ENCODE data around the gene DCLK1.

DCLK1 gene

DNA sequence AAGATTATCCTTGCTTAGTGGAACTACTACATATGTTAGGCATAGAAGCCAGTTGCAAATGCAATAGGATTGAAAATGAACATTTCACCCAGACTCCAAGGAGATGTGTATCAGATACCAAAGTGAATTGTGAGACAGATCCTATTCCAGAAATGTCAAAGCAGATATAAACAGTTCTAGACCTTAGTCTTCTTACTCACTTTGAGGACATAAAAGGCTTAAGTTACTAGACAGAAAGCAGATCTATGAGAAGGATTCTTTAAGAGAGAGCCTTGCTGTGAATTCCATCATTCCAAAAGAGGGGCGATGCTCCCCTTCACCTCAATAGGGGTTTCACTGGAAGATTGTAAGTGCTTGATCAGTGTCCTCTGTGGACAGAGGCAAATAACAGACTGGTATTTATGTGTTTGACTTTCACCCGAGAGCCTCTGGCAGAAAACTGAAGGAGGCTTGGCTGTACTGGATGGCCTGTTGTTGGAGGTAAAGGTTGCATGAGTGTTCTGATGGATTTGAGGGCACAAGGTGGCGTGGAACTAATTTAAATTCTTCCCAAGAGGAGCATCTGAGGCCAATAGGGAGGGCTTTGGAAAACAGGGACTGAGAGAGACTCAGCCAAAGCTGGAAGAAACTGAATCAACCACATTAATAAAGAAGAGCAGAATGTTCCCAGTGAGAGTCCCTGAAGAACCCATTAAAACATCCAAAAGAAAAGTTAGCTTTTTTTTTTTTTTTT, 194.8 kb downstream of the DCLK1 start:
- DNase-seq = no peak

DNA sequence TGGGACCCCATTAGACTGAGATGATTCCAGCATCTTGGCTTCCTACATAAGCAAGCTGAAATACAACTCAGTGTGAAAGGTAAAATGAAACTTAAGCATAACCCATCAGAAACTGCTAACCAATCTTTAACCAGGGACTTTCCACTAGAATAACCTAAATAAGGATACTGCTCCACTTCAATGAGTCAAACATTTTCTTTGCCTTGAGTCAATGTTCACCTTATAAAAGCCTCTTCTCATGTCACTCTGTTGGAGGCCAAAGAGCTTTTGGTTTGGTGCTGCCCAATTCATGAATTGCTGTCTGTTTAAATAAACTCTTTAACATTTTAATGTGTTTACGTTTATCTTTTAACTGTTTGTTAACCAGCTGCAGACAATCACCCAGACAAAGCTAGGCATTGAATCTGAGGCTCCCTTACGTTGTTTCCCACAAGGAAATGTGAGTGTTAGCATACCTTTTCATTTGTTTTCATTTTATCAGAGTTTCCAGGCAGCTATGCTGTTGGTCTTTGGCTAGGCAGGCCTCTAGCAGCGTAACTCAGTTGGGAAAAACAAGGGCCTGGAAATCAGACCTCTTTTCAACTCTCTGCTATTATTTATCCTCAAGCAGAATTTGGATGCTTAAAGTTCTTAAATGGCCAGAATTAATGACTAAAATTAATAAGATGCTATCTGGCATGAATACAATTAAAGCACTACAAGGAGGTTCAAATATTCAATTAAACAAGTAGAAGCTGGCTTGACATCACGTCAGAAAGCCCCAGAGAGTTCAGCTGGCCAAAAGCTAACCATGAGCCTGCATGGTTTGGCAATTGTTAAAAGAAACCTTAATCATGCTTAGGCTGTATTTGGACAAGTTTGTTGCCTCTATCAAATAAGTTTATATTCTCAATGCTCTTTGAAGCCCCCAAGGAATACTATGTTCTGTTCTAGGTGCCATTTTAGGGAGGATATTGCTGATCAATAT, 200.2 kb downstream of the DCLK1 start:
- no peak for DNase-seq

DNA sequence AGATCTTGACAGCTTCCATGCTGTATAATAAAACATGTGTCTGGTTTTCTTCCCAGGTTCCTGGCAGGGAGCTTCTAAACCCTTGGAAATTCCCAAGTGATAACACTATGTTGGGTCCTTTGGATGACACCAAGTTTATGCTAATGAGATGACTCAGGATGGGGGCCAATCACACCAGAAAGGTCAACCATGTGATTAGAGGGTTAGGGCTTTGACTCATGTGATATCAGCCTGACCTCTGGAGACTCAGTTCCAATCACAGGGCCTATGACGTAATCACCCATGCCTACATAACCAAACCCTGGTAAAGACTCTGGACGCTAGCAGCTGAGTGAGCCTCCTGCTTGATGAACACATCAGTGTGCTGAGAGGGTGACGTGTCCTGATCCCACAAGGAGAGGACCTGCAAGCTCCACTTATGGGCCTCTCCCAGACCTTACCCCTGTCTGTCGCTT, 203.6 kb downstream of the DCLK1 start:
- no peak for DNase-seq

DNA sequence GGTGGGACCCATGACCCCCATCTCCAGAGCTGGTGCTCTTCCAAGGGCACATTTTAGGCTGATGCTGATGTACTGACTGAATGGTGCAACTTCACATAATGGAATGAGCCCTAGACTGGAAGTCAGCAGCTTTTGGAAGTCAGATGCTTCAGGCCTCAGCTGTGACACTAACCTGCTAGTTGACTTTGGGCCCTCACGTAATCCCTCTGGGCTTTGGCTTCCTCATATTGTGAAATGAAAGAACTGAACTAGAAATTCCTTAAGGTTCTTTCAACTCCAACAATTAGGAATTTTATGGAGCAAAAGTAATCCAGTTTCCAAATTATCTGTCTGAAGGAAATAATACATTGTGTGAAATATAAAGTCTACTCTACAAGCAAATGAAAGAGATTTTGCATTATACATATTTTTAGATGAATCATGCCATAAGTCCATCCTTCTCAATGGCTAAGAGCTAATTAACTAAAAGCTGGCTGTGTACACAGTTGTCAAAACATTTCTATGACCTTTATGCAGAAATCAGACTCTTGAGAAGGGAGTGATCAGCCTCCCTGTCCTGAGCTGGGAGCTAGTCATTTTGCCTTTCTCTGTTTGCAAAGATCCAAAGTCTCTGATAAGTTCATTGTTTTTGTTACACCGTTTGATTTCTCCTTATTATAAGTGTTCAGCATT, 204.2 kb downstream of the DCLK1 start:
- no peak for DNase-seq

DNA sequence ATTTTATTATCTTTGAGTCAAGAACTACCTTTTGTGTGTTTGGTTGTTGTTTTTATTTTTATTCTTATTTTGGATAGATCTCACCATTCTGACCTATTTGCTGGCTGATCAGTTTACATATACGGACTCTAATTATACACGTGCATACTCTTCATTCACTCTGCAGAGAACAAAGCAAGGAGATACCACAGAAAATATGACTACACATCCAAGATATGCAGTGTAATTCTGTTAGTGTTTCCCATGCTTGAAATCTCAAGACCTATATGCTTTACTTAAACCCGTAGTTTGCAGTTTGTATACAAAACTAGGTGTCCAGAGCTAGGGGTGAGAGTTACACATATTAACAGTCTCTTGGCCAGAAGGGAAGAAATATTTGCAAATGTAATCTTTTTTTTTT, 205.5 kb downstream of the DCLK1 start:
- DNase-seq = no peak

DNA sequence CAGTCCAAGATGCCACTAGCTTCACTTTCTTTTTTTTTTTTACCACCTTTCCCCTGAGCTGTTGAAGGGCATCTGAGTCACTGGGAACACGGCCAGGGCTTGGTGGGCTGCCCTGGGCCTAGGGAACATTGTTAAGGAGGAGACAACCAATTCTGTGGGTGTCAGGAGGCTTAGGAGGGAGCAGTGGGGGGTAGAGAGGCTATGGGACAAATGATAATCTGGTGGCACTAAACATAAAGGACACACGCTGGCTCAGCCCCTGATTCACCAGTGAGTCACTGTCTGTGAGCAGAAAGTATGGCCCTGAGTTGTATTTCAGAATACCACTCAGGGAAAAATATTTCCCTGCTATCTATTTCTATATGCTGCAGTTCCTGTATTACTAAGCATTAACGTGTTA, 207.8 kb downstream of the DCLK1 start:
- DNase-seq = no peak

DNA sequence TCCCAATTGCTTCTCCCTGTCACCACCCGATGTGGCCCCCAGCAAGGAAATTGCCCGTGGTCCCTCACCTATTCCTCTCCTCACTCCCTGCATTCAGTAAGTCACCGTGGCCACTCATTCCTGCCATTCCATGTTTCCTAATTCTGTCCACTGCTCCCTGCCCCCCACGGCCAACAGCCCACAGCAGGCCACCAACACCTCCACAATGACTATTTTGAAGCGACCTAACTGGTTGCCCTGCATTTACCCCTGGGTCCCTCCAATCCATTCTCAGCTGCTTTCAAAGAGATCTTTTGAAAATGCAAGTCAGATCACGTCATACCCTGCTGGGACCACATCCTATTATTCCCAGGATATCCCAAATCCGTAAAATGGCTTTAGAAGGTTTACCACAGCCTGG, 210.4 kb downstream of the DCLK1 start:
- no peak for DNase-seq

DNA sequence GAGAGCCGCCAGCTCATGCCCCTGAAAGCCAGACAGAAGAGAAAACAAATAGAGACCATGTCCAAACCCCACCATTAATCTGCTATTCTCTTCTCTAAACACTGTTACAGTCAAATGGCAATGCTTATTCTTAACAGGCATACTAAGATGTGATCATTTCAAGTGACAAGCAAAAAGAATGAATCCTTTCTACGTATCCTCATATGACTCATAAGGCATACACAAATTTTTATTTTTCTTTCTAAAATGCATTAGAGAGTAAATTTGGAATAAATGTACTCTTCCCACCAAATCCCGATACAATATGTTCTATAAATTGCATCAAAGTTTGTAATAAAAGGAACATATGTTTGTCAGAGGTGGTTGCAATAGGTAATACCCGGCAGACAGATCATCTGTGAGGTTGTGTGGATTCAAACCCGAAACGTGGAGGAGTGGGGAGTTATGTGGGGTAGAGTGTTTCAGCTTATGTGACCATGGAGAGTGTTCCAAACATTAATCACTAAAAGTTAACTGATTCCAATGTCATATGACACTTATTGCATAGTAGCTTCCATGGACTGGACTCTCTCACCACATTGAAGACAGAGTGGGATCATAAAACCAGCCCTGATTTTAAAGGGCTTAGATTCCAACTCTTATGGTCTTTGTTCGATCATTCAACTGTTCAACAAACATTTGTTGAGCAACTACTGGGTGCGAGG, 213.1 kb downstream of the DCLK1 start:
- no peak for DNase-seq

DNA sequence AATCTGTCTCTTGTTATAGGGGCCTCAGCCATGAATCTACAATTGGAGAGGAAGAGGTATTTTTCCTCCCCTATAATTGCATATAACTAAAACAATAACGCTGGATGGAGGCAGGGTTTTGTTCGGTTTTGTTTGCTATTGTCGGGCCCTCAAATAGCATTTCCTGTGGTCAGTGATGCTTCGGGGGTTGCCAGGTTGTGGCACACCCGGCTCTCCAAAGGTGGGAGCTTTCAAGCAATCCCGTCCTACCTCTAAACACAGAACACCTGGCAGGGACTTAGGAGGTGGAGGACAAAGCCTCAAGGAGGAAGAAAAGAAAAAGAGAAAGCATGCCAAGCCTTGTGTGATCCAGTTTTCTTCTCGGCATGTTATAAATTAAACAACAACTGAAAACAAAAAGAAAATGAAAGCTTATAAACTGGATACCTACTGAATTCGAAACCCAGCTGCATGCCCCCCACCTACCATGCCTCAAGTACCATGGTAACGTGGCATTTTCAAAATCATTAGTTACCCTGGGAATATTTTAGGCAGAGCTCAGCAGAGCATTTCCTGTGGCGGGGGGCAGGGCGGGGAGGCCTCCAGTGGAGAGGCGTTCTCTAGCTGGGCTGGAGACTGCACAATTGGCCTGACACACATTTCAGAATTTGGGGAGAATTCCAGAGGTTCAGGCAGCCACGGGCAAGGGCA, 213.8 kb downstream of the DCLK1 start:
- DNase-seq = no peak

DNA sequence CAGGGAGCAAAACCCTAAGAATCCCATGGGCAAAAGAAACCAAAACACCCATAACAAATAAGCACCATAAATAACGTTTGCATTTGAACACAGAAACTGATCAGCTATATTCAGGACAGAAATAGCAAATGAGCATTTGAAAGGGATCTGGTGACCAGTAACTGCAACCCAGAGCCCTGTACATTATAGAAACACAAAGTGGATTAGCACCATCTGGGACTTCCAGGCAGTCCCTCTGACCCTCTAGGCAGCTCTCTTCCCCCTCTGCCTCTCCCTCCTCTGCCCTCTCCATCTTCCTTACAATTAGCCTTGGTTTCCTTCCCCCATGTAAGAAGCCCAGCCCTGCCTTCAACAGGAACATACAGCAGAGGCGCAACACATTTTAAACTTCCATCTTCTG, 215.0 kb downstream of the DCLK1 start:
- no peak for DNase-seq

DNA sequence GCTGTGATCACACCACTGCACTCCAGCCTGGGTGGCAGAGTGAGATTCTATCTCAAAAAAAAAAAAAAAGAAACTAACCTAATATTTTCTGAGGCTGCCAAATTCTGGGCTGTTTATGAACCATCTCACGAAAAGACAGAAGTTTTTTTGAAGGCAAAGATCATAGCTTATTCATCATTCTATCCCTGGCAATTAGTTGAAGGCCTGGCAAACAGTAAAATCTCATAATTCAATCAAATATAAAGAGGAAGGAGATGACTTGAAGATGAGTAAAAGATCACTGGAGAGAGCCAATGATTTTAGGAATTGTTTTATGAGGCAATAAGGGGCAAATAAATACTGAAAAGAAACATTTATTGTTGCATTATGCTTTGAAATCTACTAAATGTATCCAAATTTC, 216.5 kb downstream of the DCLK1 start:
- no peak for DNase-seq

DNA sequence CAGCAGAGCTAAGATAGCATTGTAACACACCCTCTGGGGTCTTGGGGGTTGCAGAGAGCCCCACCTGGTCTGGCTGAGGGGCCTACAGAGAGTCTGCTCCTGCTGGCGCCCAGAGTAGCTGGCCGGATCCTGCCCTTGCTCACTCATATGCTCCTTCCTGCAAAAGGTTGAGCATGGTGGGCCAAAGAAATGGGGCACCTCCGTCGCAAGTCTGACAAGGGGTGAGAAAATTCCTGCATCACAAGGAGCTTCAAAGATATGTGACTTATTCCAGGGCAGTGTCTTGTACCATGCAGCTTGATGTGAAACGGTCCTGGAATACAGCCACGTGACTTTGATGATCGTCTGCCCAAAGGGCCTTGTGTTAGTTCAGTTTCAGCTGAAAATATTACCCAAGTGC, 218.3 kb downstream of the DCLK1 start:
- no peak for DNase-seq

DNA sequence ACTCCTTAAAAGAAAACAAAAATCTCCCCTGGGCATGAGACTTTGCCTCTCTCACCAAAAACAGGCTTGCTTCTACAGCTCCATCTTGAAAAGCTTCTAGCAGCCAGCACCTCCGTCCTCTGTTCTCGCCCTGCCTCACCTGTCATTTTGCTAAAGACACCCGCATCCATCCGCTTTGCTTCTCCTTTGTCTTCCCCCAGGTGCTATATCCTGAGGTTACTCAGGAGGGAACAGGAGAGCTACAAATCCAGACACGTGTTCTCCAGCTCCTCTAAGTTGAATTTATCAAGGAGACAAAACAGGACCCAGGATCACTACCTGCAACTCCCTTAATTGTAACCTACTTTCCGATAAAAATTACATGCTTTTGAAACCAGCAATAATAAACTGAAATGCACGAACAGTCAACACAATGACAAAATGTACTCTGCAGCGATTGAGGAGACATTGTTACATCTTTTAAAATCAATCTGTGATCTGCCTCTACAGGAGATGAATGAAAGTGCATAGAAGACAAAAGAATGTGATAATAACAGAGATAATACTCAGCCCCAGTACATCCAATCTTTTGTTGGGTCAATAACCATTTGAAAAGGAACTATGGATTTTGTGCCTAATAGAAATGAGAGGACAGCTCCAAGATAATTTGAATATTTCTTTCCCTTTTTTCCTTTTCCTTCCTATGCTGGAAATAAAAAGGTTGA, 221.2 kb downstream of the DCLK1 start:
- DNase-seq = no peak

DNA sequence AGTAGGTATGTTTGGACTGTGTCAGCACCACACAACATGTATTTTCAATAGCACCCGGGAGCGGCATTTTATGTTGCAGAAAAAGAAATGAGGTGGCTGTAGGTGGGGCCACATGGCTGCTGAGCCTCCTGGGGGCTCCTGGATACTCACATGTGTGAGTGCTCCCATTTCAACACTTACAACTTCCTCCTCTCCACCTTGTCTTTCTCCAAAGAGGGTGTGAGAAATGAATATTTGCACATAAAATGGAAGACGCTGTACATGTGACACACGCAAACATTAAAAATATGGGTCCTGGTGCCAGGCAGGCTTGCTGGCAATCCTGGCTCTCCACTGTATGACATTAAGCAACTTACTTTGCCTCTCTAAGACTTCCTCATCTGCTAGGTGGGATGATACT, 222.1 kb downstream of the DCLK1 start:
- DNase-seq = no peak

DNA sequence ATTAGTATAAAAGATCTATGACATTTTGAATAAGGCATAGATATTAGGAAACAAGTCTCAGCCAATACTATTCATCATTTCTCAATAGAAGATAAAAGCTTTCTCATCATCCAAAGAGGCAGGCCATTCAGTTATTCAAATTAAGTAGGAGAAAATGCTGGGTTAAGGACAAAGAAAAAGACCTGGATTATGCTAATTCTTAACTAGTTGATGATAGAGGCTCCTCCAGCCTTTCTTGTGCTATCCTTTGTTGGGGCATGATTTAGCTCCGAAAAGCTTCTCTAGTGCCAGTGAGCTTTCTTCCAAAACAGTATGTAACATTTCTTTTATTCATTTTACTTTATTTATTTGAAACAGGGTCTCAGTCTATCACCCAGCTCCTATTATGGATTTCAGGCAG, 223.0 kb downstream of the DCLK1 start:
- DNase-seq = no peak

DNA sequence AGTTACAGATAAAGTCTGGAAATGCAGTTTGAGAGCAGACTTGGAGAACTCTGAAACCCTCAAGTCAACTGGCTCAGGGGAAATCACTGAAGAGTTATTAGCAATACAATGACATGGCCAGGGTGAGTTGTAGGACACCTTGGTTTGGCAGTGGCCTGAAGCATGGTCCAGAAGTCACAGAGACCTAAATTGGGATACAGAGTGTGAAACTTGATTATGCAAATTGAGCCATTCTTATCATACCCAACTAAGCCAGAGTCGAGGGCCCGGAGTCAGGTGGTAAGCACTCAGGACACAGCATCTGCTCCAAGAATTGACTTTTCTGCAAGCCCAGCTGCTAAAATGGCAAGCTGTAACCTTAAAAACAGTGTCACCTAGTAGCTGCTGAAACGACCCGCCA, 224.5 kb downstream of the DCLK1 start:
- DNase-seq = no peak

DNA sequence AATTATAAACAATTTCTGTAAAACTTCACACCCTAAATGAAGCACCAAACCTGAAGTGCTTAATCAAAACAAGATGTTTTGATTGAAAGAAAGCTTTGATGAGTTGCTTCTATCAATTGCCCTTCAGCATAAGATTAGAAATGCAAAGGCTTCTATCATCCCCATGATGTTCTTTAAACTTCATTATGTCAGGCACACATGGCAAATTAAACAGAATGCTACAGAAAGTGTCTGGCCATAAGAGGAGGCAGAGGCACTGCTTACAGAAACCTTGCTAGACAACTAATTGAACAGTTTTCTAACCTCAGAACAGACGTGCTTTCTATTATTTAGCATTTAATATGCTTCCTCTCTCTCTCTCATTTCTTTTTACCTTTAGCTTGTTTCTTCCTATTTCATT, 228.1 kb downstream of the DCLK1 start:
- DNase-seq = no peak

DNA sequence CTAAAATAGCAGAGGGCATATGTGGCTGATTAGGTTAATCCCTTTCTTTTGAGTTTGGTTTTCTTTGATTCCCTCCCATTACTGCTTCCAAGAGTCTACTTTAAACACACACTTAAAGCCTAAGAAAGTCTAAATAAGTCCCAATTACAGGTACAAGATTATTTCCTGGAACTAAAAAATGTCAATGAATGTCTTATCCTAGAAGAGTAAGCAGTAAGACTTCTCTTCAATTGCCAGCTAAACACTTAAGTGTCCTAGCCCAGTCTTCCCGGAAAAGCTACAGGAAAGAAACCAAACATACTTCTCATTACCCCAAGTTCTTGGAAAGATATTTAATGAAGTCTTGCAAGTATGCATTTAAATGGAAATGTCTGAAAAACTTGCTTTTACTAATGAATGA, 233.1 kb downstream of the DCLK1 start:
- no peak for DNase-seq

DNA sequence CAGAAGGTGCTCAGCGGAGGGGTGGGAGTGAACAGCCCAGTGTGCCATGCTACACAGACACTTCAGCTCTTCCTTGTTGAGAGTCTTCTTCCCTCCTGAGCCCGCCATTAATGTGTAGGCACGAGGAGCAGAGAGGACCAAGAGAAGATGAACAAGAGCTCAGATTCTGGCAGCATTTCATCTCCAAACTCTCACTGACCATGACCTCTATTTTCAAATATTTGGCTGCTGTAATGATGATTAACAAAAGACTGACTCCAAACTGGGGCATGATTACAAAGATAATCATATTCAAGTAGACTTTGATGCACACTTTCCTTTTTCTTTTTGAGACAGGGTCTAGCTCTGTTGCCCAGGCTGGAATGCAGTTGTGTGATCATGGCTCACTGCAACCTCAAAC, 236.5 kb downstream of the DCLK1 start:
- no peak for DNase-seq

DNA sequence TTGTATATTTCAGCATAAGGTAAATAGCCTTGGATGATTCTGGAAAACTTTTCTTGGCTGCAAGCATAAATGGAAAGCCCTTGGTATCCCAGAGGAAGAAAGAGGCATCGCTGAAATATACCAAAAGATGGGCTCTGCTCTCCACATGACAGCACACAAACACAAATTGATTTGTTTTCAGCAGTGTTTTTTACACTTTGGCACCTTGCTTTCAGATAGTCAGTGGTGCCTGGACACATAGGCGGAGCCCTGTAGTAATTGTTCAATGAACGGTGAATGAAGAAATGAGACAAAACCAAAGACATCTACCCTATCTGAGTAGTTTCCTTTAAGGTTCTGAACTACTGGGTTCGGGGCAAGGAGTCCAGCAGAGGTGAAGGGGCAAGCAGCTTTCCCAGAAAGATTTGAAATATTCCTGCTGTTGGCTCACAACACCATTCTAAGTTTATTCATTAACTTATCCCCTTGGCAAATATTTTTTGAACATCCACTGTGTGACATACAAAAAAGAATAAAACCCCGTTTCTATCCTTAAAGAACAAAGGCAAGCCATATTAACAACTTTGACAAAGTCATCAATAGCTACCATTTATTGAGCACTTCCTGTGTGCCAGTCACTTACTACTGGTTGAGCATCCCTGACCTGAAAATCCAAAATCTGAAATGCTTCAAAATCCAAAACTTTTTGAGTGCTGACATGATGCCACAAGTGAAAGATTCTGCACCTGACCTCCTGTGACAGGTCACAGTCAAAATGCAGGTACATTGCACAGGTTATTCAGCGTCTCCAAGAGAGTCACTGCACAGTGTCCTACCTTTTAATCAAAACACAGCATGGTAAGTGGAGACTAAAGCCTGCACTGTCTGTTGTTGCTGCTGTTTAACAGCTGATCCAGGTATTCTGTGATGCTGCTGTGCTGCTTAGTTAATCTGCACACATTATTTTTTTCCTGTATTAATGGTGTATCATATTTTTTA, 238.1 kb downstream of the DCLK1 start:
- no peak for DNase-seq

Measured in NCI-H526 treated with DMSO at 0.1 percent for 48 hours (cell line).